HG03571 (cell line): Measurements from ENCODE around the gene HOATZ.

Experiments
- ATAC-seq: cut with Tn5 transposase; IDR thresholded peaks from one replicate; pipeline ENCODE4 v1.9.1; 2021; ENCODE audit not compliant: unreplicated experiment

Gene HOATZ

GRCh38 chr11:111548525-111548924, 33.9 kb downstream of the HOATZ start:
- ATAC-seq, result no peak

- no peak for ATAC-seq
Measured at GRCh38 chr11:111549196-111549868, 34.8 kb downstream of the HOATZ start.

GRCh38 chr11:111549869-111550203, 35.3 kb downstream of the HOATZ start:
- no peak for ATAC-seq

GRCh38 chr11:111550258-111550657, 35.7 kb downstream of the HOATZ start:
- ATAC-seq, result no peak

GRCh38 chr11:111554532-111554931, 40.0 kb downstream of the HOATZ start:
- no peak for ATAC-seq

- no peak for ATAC-seq
Measured at GRCh38 chr11:111555255-111555654, 40.7 kb downstream of the HOATZ start.

- ATAC-seq, result no peak
Measured at GRCh38 chr11:111557425-111558111, 43.0 kb downstream of the HOATZ start.

- no peak for ATAC-seq
Measured at GRCh38 chr11:111559800-111560464, 45.4 kb downstream of the HOATZ start.

- ATAC-seq, result no peak
Measured at GRCh38 chr11:111560800-111561199, 46.2 kb downstream of the HOATZ start.

- ATAC-seq, result no peak
Measured at GRCh38 chr11:111561306-111561705, 46.7 kb downstream of the HOATZ start.

- ATAC-seq, result no peak
Measured at GRCh38 chr11:111561791-111562325, 47.3 kb downstream of the HOATZ start.

GRCh38 chr11:111562692-111563389, 48.3 kb downstream of the HOATZ start:
- ATAC-seq, result no peak

- ATAC-seq, result no peak
Measured at GRCh38 chr11:111565114-111565720, 50.6 kb downstream of the HOATZ start.

- ATAC-seq, result no peak
Measured at GRCh38 chr11:111566324-111566723, 51.7 kb downstream of the HOATZ start.

GRCh38 chr11:111569476-111569875, 54.9 kb downstream of the HOATZ start:
- no peak for ATAC-seq

- no peak for ATAC-seq
Measured at GRCh38 chr11:111570796-111571195, 56.2 kb downstream of the HOATZ start.

GRCh38 chr11:111571829-111572501, 57.4 kb downstream of the HOATZ start:
- ATAC-seq, result no peak

- ATAC-seq, result no peak
Measured at GRCh38 chr11:111572581-111572980, 58.0 kb downstream of the HOATZ start.

- ATAC-seq, result no peak
Measured at GRCh38 chr11:111573821-111574249, 59.3 kb downstream of the HOATZ start.
